Transverse colon (tissue), 4 donors: ENCODE results near the gene PTDSS2. TPM values are rescaled to one million over a fixed set of nuclear protein-coding genes. Genes with fewer than 3 reads are reported as not detected.

Experiments used
- DNase-seq: peaks from one replicate; pipeline ENCODE4 v3.0.0-alpha.2; 2019
- H3K27ac ChIP-seq, 4 donors: fragments of 200-600 bp; sonication (generic); 2 replicates each; pipeline ENCODE4 v1.5.1; 2016 to 2018; ENCODE audit warnings: inconsistent platforms in 4 of 4
- H3K27me3 ChIP-seq: fragments of 200-600 bp; sonication (generic); 2 replicates; pipeline ENCODE4 v1.5.1; 2017; ENCODE audit warnings: inconsistent platforms
- H3K36me3 ChIP-seq, 4 donors: fragments of 200-600 bp; sonication (generic); 2 replicates each; pipeline ENCODE4 v1.5.1; 2017 to 2019; ENCODE audit warnings: inconsistent platforms in 4 of 4
- H3K4me1 ChIP-seq, 4 donors: fragments of 200-600 bp; sonication (generic); 2 replicates each; pipeline ENCODE4 v1.5.1; 2017 to 2020; ENCODE audit warnings: inconsistent platforms in 4 of 4
- H3K4me3 ChIP-seq, 4 donors: fragments of 200-600 bp; sonication (generic); 1 replicate in 1 of 4; 2 replicates in 3 of 4; pipeline versions ENCODE4 v1.5.1 to v1.6.1; 2017 to 2019; ENCODE audit warnings: inconsistent platforms in 4 of 4
- H3K9me3 ChIP-seq, 2 donors: fragments of 200-600 bp; sonication (generic); 2 replicates each; pipeline ENCODE4 v1.5.1; 2017 to 2019; ENCODE audit warnings: inconsistent platforms in 2 of 2
- CTCF ChIP-seq, 5 experiments: fragments of 200-600 bp in 3 of 5; fragments of 450-650 bp in 2 of 5; sonication (generic) in 3 of 5; IDR thresholded peaks; 1 replicate in 2 of 5; 2 replicates in 3 of 5; pipeline ENCODE4 v1.5.1; 2016 to 2017; ENCODE audit warnings: antibody characterized with exemption in 5 of 5, inconsistent platforms in 3 of 5, mild to moderate bottlenecking in 2 of 5, moderate library complexity in 1 of 5
- EP300 ChIP-seq: sonication (generic); formaldehyde crosslinking; IDR thresholded peaks from one replicate; pipeline ENCODE4 v1.6.1; 2017; ENCODE audit warnings: antibody characterized with exemption, low read depth
- POLR2A ChIP-seq: fragments of 450-650 bp; IDR thresholded peaks from one replicate; pipeline ENCODE4 v1.6.1; 2016; ENCODE audit warnings: antibody characterized with exemption, mild to moderate bottlenecking, moderate library complexity
- POLR2AphosphoS5 ChIP-seq, 3 donors: sonication (generic); formaldehyde crosslinking; IDR thresholded peaks; one replicate each; pipeline ENCODE4 v1.6.1; 2016; ENCODE audit warnings: antibody characterized with exemption in 3 of 3
- WGBS, 2 donors: methylation state at CpG; one replicate each; pipeline ENCODE4 v1.1.5; 2018; ENCODE audit warnings: low coverage in 1 of 2; 5-methylcytosine and 5-hydroxymethylcytosine counted together
- in situ Hi-C, 4 donors: fragments of 200-750 bp; cut with MboI; loops; one replicate each; pipeline versions ENCODE4 v1.15.0 to v1.15.1; 2017; ENCODE audit warnings: low sequenced_read_pairs in 3 of 4, low pct_ligation_motif_present in 1 of 4, low pct_unique_long_range_greater_than_20kb in 1 of 4
- intact Hi-C: fragments of 100-400 bp; cut with DNase I; formaldehyde crosslinking; loops from one replicate; pipeline ENCODE4 v1.15.1; 2023; ENCODE audit warnings: low total_unique reads
- total RNA-seq, 4 donors: library from RNA; depleted of rRNA; stranded (reverse); fragments of >200 nt; gene quantifications; one replicate each; pipeline ENCODE4 v1.1.0, GENCODE V29; 2016

Gene PTDSS2
- total RNA-seq, 4 donors from 2014 or later, result 28.5 to 264 (median 76.0) TPM

GRCh38 chr11:413120-414081 is 36.7 kb upstream of the PTDSS2 start:
- peaks cover 5 to 35% (median 21%) of the 10 kb centered on the region in 4 donors for H3K4me1 ChIP-seq
- in situ Hi-C loops, result no loop called here
- peaks cover 15% of the 10 kb centered on the region for H3K27me3 ChIP-seq
- H3K4me3 ChIP-seq, result no peak overlapping the region
- H3K27ac ChIP-seq, result no peak overlapping the region
- no peaks in the 10 kb centered on the region for H3K9me3 ChIP-seq
- intact Hi-C loops, result no loop called here
- H3K36me3 ChIP-seq, result no peaks in the 10 kb centered on the region
- peak; percentile 9 for DNase-seq
- 36 to 50% methylated on average over 6 to 12 of the region's 14 CpGs for WGBS, 2 donors
- no peak for TF ChIP-seq EP300
- TF ChIP-seq CTCF (IDR thresholded peaks at IDR 0.05), result no peak
- no peak for TF ChIP-seq POLR2AphosphoS5 (IDR thresholded peaks at IDR 0.05)
- TF ChIP-seq POLR2A, result no peak

GRCh38 chr11:414318-414857 is 35.7 kb upstream of the PTDSS2 start:
- peak overlapping the region in 3 of 4 donors; percentile 15 to 54 (median 41) for H3K4me3 ChIP-seq
- WGBS, 2 donors, result 67% methylated on average over 8 of the region's 9 CpGs; no CpG with 5 or more reads in 1 of the 2 donors
- in situ Hi-C loops (no loop called here), intact Hi-C loops (no loop called here)
- TF ChIP-seq EP300 (no peak), CTCF (IDR thresholded peaks at IDR 0.05) (no peak), POLR2AphosphoS5 (IDR thresholded peaks at IDR 0.05) (no peak), POLR2A (no peak)
- no peaks in the 10 kb centered on the region for H3K36me3 ChIP-seq
- no peaks in the 10 kb centered on the region for H3K9me3 ChIP-seq
- no peak for DNase-seq
- H3K4me1 ChIP-seq, result peaks cover 5 to 35% (median 21%) of the 10 kb centered on the region in 4 donors
- peaks cover 15% of the 10 kb centered on the region for H3K27me3 ChIP-seq
- peak overlapping the region; percentile 88 to 93 (median 90) for H3K27ac ChIP-seq

DNA sequence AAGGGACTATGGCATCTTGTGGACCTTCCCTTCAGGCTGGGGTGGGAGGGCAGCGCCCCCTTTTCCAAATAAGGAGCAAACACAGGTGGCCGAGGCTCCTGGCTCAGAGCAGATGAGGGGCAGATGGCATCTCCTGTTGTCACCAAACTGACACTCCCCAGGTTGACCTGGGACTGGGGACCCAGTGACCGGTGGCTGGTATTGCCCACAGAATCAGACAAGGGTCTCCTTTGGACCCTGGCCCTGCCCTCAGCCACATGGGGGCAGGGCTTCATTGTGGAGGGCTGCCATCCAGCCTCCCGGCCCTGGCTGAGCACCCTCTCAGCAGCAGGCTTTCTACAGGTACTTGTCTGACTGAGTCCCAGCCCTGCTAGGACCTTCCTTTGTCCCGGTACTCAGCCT is 34.4 kb upstream of the PTDSS2 start:
- Histone ChIP-seq H3K4me1 (peaks cover 5 to 35% (median 21%) of the 10 kb centered on the region in 4 donors), H3K27ac (peak overlapping the region; percentile 88 to 93 (median 90)), H3K27me3 (peaks cover 15% of the 10 kb centered on the region), H3K36me3 (no peaks in the 10 kb centered on the region), H3K4me3 (peak overlapping the region in 3 of 4 donors; percentile 54 to 68 (median 66)), H3K9me3 (no peaks in the 10 kb centered on the region)
- peak; percentile 17 for DNase-seq
- intact Hi-C loops (no loop called here), in situ Hi-C loops (no loop called here)
- 31% methylated on average over 5 of the region's 5 CpGs; no CpG with 5 or more reads in 1 of the 2 donors for WGBS, 2 donors
- TF ChIP-seq POLR2A (no peak), CTCF (IDR thresholded peaks at IDR 0.05) (no peak), EP300 (no peak), POLR2AphosphoS5 (IDR thresholded peaks at IDR 0.05) (no peak)

- Histone ChIP-seq H3K27me3 (peaks cover 15% of the 10 kb centered on the region), H3K4me3 (peak overlapping the region; percentile 48 to 68 (median 60)), H3K36me3 (no peaks in the 10 kb centered on the region), H3K27ac (peak overlapping the region; percentile 88 to 93 (median 90)), H3K4me1 (peaks cover 5 to 35% (median 21%) of the 10 kb centered on the region in 4 donors), H3K9me3 (no peaks in the 10 kb centered on the region)
- 12% methylated on average over 27 of the region's 45 CpGs; no CpG with 5 or more reads in 1 of the 2 donors for WGBS, 2 donors
- intact Hi-C loops, result no loop called here
- in situ Hi-C loops, result no loop called here
- peak; percentile 17 for DNase-seq
- no peak for TF ChIP-seq POLR2AphosphoS5 (IDR thresholded peaks at IDR 0.05)
- TF ChIP-seq CTCF (IDR thresholded peaks at IDR 0.05), result no peak
- TF ChIP-seq EP300, result no peak
Measured at GRCh38 chr11:416051-416756, 33.9 kb upstream of the PTDSS2 start.
